GM18873 (cell line): ENCODE measurements around the gene ABI1.

Experiments used
- ATAC-seq: cut with Tn5 transposase; IDR thresholded peaks from one replicate; pipeline ENCODE4 v1.9.1; 2021; ENCODE audit warnings: mild to moderate bottlenecking, moderate library complexity, moderate number of reproducible peaks; ENCODE audit not compliant: unreplicated experiment, low FRiP score

The ABI1 gene

GRCh38 chr10:26779176-26779860, 81.4 kb downstream of the ABI1 start:
- ATAC-seq = no peak

DNA sequence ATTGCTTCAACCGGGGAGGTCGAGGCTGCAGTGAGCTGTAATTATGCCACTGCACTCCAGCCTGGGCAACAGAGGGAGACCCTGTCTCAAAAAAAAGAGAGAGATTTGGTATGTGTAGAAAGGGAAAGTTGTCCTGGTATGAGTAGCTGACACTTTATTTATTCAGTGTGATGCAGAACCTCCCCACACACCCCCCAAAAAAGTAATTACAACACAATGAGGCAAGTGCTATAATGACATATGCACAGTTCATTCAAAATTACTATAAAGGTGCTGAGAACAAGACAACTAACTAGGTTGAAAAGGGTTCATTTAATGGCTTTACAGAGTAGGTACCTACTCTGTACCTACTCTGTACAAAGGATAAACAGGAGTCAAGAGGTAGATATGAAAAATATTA, 83.1 kb downstream of the ABI1 start:
- ATAC-seq = no peak

DNA sequence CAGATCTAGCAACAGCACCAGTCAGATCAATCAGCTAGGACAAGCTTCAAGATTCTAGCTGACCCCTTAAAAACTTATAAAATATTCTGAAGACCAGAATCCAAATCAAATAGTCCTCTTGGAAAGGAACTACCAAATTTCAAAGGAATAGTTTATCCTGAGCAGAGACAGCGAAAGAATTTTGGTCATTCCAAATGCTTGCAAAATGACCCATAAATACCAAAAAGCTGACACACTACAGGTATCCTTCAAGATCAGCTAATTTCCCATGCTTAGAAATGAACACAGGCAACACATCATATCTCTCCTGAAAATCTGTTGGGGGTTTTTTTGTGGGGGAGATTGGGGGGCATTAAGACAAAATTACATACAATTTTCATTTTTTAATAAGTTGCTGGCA, 84.5 kb downstream of the ABI1 start:
- no peak for ATAC-seq

DNA sequence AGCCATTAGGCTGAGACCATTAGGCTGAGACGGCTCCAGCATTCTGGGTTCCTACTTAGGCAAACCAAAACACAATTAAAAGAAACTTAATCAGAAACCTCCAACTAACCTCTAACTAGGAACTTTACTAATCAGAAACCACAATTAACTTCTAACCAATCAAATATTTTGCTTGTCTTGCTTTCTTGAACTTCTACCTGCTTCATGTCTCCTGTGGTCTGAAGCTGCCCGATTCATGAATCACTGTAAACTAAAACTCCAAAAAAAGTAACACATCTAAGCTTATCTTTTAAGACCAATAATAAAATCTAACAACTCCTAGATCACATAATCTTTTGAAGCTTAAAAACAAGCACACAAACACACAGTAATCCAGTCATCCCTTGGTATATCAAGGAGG, 87.1 kb downstream of the ABI1 start:
- no peak for ATAC-seq

DNA sequence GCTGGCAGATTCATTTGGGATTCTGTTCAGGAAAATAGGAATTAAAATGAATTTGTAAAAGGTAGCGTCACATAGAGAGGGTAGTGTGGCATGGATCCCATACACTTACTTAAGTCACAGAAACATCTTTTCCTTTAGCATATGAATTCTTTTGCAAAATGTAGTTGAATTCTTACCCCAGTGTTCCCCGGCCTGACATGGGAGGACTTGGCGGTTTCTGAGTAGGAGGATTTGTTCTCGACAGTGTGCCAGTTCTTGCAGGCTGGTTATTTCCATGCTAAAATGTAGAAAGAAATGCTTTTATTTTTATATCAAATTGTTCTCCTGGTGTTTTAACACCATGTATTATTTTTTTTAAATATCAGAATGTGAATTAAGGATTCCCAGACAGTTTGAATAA, 90.7 kb downstream of the ABI1 start:
- ATAC-seq = no peak

DNA sequence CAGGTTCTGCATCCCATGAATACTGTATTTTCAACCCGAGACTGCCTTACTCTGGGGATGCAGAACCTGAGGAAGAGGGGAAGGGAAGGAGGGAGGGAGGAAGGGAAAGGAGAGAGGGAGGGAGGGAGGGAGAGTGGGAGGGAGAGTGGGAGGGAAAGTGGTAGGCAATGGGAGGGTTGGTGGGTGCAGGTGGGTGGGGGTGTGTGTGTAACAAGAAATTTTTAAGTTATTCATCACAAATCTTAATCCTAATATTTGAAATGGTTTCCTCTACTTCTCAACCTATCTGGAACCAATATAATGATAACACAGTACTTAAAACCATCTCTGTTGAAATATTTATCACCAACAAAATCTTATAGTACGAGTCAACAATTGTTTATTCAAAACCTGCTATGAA, 95.2 kb downstream of the ABI1 start:
- no peak for ATAC-seq

DNA sequence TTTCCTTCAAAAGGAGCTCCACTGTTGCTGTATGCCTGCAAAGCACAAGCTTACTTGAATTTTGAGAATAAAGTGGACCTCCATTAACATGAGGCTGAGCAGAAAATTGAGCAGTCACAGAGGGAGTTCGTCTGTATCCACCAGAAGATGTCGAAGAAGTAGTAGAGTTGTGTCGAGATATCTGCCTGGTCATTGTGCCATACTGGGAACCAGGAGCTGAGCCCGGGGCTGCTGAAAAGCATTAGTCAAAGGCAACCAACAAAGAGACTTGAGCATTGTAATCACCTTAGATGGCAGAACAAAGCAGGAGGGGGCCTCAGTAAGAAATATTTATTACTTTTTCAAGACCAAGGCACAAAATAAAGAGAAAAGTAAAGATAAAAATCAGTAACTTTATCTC, 101.8 kb downstream of the ABI1 start:
- no peak for ATAC-seq

DNA sequence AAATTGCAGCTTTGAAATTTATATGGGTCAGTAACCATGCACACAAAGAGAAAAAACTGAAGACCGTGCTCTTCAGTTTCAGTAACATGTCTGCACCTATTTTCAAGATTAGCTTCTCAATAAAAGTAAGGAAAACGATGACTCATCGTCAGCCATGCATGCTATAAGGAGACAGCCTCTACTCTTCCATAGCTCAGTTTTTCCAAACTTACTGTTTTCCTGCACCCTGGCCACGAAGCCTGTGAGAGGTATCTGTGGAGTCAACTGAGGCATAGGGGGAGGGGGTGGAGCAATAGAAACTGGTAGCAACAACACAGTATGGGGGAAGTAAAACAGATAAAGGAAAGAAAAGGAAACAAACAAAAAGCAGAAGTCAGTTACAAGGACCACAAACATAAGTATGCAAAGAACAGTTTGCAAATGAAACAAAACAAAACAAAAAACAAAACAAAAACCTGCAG, 105.3 kb downstream of the ABI1 start:
- peak; percentile 92 for ATAC-seq

GRCh38 chr10:26746061-26746460, 114.7 kb downstream of the ABI1 start:
- no peak for ATAC-seq

GRCh38 chr10:26743841-26744240, 116.9 kb downstream of the ABI1 start:
- no peak for ATAC-seq

GRCh38 chr10:26743091-26743490, 117.7 kb downstream of the ABI1 start:
- ATAC-seq = no peak

DNA sequence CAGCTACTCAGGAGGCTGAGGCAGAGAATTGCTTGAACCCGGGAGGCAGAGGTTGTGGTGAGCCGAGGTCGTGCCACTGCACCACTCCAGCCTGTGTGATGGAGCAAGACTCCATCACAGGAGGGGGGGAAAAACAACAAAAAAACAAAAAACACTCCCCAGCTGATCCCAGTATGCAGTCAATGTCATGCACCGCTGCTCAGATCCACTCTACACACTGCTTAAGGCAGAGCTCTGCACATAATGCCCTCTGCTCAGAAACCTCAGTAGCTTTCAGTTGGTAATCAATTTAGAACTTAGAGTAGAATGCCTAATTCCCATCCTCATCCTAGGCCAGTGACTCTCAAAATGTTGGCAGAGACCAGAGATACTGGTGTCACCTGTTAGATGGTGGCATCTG, 119.4 kb downstream of the ABI1 start:
- no peak for ATAC-seq

GRCh38 chr10:26739071-26739631, 121.6 kb downstream of the ABI1 start:
- peak; percentile 30 for ATAC-seq

DNA sequence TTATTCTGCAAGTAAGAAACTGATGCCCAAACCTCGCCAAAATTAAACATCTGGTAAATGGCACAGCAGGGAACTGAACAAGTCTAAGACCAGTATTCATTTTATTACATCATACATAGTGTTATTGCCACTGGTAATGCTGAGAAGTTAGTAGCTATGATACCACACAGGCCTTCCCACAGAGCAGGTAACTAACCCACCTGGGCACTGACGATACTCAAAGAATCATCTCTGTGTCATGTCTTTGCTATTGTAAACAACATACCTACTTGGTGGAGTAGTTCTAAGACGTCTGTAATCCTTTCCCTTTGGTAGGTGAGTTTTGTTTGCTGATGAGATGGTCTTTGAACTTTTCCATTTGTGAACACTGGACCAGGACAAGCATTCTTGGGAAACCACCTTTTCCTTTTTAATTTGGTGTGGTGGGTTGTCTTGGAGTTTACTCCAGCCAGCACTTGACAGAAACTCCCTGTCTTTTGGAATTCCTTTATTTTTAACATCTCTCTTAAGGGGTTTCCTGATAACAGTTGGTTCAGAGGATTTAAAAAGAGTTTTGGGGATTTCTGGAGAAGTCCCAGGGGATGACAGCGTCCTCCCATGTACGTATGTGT, 122.4 kb downstream of the ABI1 start:
- no peak for ATAC-seq

DNA sequence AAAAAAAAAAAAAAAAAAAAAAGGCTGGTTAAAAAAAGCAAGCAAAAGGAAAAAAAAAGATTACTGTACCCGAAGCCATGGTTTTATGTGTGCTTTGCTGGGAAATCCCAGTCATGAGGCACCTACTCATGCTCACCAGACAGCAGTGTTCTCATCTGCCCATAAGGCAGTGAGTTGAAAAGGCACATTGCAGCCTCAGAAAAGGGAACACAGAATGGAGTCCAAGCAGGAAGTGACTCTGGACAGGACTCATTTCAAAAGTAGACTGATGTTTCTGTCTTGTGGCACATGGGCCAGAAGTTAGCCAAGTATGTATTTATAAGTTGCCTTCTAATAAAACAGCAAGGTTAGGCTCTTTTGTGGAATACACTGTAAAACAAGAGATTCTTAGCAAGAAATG, 123.0 kb downstream of the ABI1 start:
- peak; percentile 71 for ATAC-seq

- no peak for ATAC-seq
These were observed 125.3 kb downstream of the ABI1 start for GRCh38 chr10:26735435-26735834.

DNA sequence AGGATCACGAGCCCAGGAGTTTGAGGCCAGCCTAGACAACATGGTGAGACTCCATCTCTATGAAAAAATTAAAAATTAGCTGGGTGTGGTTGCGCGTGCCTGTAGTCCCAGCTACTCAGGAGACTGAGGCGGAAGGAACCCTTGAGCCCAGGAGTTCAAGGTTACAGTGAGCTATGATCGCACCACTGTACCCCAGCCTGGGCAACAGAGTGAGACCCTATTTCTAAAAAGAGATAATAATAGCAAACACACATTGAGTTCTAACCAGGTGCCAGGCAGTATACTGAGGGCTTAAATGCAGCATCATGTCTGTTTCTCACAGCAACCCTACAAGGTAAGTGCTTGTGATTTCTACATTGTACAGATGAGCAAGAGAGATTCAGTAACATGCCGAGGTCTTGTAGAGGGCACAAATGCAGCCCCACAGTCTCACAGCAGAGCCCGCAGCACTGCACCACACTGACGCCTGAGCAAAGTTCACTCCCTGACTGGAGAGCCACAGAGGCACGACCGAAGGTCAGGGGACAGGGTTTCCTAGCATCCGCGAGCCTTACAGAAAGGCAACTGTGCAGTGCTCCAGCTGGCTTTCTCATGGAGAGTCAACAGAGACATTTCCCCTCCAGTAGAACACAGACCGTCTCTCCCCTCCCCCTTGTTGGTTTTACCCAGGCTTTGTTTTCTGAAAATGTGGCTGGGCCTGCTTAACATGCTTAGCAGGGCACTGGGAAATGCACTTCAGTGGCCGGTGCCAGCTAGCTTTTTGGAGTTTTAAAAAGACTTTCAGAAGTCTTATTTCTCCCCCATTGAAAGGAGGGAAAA, 126.8 kb downstream of the ABI1 start:
- no peak for ATAC-seq

DNA sequence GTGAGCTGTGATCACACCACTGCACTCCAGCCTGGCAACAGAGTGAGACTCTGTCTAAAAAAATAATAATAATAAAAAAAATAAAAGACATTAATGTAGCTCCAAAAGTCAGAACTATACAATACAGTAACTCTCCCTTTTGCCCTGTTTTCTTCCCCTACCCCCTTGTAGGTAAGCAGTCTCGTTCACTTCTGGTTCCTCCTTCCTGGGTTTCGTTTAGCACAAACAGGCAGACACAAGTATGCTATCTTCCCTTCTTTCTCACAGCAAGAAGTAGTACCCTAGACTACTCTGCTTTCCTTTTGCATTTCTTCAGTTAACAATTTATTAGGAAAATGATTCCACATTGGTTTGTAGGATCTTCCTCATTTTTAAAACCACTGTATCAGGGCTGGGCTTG, 130.2 kb downstream of the ABI1 start:
- ATAC-seq = no peak

DNA sequence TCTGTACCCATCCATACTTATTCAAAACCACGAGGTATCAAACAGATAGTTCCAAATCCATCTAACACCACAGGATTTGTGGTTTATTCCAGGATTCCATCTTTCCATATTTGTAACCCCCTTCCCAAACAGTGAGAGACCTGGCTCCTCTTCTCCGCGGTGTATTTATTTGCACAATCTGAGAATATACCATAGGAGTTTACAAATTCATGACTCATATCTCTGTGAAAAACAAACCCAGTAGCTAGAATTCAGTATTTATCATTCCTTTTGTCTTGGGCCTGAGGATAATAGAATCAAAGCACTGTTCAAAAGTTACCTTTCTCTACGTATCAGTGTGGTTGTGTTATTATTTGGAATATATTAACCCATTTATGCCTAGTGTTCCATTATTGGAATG, 131.4 kb downstream of the ABI1 start:
- no peak for ATAC-seq

- ATAC-seq = no peak
These were observed 131.8 kb downstream of the ABI1 start for GRCh38 chr10:26728957-26729356.

DNA sequence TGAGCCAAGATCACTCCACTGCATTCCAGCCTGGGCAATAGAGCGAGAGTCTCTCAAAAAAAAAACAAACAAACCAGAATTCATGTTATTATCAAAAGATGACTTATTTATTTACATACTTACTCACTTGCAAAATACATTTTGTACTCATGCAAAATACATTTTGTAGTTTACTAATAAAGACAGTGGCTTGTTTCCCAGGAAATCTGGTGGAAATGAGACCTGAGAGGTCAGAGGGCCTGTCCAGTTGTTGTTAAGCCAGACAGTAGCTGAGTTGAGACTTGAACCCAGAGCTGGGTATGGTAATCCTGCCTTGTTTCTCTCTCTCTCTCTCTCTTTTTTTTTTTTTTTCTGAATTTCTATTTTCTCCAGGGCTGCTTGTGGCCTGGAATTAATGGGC, 133.8 kb downstream of the ABI1 start:
- ATAC-seq = no peak
